Bronchial epithelial cell (primary cell): ENCODE data around the gene USP32. TPM values are rescaled to one million over a fixed set of nuclear protein-coding genes. Genes with fewer than 3 reads are reported as not detected.
A peak's percentile ranks its signal among the peaks of the same experiment; 100 is the strongest.

ENCODE experiments used
- DNase-seq: peaks from one replicate; pipeline ENCODE4 v3.0.0-alpha.2; 2010; ENCODE audit warnings: low read depth
- FAIRE-seq: peaks from 2 replicates; lab custom pipeline; 2011; peaks lifted over from hg19 to GRCh38; lab: Jason Lieb, UNC
- H3K27me3 ChIP-seq: 2 replicates; pipeline ENCODE4 v1.5.1; 2011; ENCODE audit warnings: low read length; ENCODE audit not compliant: control insufficient read depth, insufficient read depth
- H3K36me3 ChIP-seq: 2 replicates; pipeline ENCODE4 v1.5.1; 2011; ENCODE audit warnings: low read length; ENCODE audit not compliant: control insufficient read depth, insufficient read depth
- H3K4me3 ChIP-seq: 2 replicates; pipeline ENCODE4 v1.5.1; 2011; ENCODE audit warnings: mild to moderate bottlenecking, low read depth, low read length, control low read depth
- total RNA-seq: library from RNA; depleted of rRNA; stranded (reverse); fragments of >200 nt; gene quantifications from 2 replicates; pipeline ENCODE4 v1.2.1, GENCODE V29; 2014
- TF ChIP-seq, protein P1 (sequence below): IDR thresholded peaks from 2 replicates; pipeline ENCODE4 v1.5.1; 2011; ENCODE audit warnings: mild to moderate bottlenecking, moderate library complexity, low read length, control low read depth, inconsistent platforms; ENCODE audit not compliant: insufficient read depth, severe bottlenecking

USP32 gene
- total RNA-seq, 1 donor from 2014 or later, result 35.8 TPM

DNA sequence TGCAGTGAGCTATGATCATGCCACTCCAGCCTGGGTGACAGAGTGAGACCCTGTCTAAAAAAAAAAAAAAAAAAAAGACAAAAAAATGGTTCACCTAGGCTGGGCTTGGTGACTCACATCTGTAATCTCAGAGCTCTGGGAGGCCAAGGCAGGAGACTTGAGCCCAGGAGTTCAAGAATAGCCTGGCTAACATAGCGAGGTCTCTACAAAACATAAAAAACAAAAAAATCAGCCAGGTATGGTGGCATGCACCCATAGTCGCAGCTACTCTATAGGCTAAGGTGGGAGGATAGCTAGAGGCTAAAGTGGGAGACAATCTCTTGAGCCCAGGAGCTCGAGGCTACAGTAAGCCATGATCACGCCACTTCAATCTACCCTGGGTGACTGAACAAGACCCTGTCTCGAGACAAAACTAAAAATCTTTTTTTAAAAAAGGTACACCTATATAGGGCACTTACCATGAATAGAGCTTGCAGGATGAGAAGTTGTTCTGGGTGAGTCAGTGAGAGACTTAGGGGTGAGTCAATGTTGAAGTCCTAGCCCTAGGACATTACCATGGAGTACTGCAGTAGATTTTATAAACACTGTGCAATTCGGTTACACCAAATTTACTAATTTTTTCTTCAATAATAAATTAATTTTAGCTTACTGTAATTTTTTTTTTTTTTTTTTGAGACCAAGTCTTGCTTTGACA is 19.0 kb downstream of the USP32 start:
- TF ChIP-seq, protein P1, sequence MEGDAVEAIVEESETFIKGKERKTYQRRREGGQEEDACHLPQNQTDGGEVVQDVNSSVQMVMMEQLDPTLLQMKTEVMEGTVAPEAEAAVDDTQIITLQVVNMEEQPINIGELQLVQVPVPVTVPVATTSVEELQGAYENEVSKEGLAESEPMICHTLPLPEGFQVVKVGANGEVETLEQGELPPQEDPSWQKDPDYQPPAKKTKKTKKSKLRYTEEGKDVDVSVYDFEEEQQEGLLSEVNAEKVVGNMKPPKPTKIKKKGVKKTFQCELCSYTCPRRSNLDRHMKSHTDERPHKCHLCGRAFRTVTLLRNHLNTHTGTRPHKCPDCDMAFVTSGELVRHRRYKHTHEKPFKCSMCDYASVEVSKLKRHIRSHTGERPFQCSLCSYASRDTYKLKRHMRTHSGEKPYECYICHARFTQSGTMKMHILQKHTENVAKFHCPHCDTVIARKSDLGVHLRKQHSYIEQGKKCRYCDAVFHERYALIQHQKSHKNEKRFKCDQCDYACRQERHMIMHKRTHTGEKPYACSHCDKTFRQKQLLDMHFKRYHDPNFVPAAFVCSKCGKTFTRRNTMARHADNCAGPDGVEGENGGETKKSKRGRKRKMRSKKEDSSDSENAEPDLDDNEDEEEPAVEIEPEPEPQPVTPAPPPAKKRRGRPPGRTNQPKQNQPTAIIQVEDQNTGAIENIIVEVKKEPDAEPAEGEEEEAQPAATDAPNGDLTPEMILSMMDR, result no peak
- FAIRE-seq, result no peak
- no peaks in the 10 kb centered on the region for H3K27me3 ChIP-seq
- H3K36me3 ChIP-seq, result no peaks in the 10 kb centered on the region
- DNase-seq, result peak; percentile 93
- H3K4me3 ChIP-seq, result no peak overlapping the region

DNA sequence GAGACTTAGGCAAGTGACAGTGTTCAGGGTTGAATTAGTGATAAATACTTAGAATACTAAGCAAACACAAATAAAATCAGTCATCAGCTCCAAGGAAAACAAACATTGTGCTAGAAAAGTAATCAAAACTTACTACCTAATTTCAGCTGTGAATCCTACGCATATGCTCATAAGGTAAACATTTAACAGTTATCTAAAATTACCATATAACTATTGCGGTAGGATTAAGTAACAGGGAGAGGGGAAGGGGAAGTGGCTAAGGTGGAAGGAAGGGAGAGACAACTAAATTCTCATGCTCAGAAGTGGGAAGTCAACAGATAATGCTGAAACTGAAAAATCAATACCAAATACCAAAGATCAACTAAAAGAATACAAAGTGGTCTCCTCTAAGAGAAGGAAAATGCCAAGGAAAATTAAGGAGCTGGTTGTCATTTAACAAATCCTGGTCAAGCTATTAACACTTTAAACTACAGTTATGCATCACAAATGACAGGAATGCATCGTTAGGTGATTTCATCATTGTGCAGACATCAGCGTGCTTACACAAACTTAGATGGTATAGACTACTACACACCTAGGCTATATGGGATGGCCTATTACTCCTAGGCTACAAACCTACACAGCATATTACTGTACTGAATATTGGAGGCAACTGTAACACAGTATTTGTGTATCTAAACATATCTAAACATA is 20.0 kb downstream of the USP32 start:
- FAIRE-seq, result no peak
- TF ChIP-seq, protein P1, result no peak

DNA sequence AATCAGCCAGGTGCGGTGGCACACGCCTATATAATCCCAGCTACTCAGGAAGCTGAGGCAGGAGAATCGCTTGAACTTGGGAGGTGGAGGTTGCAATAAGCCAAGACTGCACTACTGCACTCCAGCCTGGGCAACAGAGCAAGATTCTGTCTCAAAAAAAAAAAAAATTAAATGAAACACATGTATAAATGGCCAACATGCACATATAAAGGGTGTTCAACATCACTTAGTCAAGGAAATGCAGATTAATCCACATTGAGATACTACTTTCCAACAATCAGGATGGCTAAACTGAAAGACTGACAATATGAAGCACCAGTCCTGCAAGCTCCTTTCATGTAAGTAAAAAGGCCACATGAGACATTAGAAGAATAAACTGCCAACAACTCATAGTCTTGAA is 20.5 kb downstream of the USP32 start:
- FAIRE-seq (no peak), DNase-seq (no peak)
- Histone ChIP-seq H3K27me3 (no peaks in the 10 kb centered on the region), H3K4me3 (no peak overlapping the region), H3K36me3 (no peaks in the 10 kb centered on the region)
- TF ChIP-seq, protein P1, result no peak

More for the DNA sequence above, 20.0 kb downstream of the USP32 start:
- DNase-seq, result peak; percentile 67
- H3K4me3 ChIP-seq, result no peak overlapping the region
- H3K27me3 ChIP-seq, result no peaks in the 10 kb centered on the region
- H3K36me3 ChIP-seq, result no peaks in the 10 kb centered on the region

DNA sequence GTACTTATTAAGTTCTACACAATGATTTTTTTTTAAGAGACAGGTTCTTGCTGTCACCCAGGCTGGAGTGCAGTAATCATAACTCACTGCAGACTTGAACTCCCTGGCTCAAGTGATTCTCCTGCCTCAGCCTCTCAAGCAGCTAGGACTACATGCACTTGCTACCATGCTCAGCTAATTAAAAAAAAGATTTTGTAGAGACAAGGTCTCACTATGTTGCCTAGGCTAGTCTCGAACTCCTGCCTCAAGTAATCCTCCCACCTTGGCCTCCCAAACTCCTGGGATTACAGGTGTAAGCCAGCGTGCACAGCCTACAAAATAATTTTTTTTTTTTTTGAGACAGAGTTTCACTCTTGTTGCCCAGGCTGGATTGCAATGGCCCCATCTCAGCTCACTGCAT is 22.2 kb downstream of the USP32 start:
- no peaks in the 10 kb centered on the region for H3K36me3 ChIP-seq
- FAIRE-seq (no peak), DNase-seq (no peak)
- H3K4me3 ChIP-seq, result no peak overlapping the region
- TF ChIP-seq, protein P1, result no peak
- no peaks in the 10 kb centered on the region for H3K27me3 ChIP-seq

DNA sequence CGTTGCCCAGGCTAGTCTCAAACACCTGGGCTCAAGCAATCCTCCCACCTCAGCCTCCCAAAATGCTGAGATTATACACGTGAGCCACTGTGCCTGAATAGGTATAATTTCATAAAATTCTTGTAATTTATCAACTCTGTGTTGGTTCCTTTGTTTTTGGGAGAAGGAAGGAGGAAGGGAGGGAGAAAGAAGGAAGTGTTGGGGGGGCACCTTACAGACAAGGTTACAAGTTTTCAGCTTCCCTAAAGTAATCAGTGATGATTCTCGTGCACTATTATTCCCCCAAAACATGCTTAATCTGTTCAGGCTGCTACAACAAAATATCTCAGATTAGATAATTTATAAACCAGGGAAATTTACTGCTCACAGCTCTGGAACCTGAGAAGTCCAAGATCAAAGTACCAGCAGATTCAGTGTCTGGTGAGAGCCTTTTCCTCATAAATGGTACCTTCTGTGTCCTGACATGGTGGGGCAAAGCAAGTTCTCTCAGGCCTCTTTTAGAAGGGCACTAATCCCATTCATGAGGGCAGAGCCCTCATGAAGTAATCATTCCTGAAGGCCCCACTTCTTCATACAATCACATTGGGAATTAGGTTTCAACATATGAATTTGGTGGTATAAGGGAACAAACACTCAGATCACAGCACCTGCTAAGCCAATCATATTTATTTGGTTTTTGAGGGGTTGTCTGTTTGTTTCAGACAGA is 28.1 kb downstream of the USP32 start:
- FAIRE-seq (no peak), DNase-seq (no peak)
- Histone ChIP-seq H3K4me3 (no peak overlapping the region), H3K36me3 (peaks cover 1% of the 10 kb centered on the region), H3K27me3 (no peaks in the 10 kb centered on the region)
- TF ChIP-seq, protein P1, result no peak
